Urinary bladder (tissue), 4 donors: ENCODE measurements around the gene KCND3. TPM values are rescaled to one million over a fixed set of nuclear protein-coding genes. Genes with fewer than 3 reads are reported as not detected.

Experiments used
- DNase-seq: peaks from one replicate; pipeline ENCODE4 v3.0.0-alpha.2; 2015; ENCODE audit errors: extremely low spot score
- H3K27ac ChIP-seq: one replicate; pipeline ENCODE4 v1.5.1; 2013; ENCODE audit warnings: low read depth, mild to moderate bottlenecking, moderate library complexity
- H3K36me3 ChIP-seq: one replicate; pipeline ENCODE4 v1.6.1; 2013; ENCODE audit warnings: mild to moderate bottlenecking, moderate library complexity; ENCODE audit not compliant: insufficient read depth
- H3K4me1 ChIP-seq: one replicate; pipeline ENCODE4 v1.6.1; 2013; ENCODE audit warnings: mild to moderate bottlenecking, moderate library complexity; ENCODE audit not compliant: insufficient read depth
- H3K4me3 ChIP-seq: one replicate; pipeline ENCODE4 v1.5.1; 2013; ENCODE audit warnings: low read depth, low read length
- WGBS: extraction: QIAGEN DNeasy Blood & Tissue Kit; methylation state at CpG from one replicate; pipeline ENCODE4 v1.1.7; 2013; 5-methylcytosine and 5-hydroxymethylcytosine counted together
- polyA plus RNA-seq: library from polyadenylated mRNA; stranded (reverse); fragments of 200-250 nt; gene quantifications from one replicate; pipeline ENCODE4 v1.2.3, GENCODE V29; 2013
- total RNA-seq: library from RNA; depleted of rRNA; stranded (reverse); fragments of >200 nt; gene quantifications from one replicate; pipeline ENCODE4 v1.2.3, GENCODE V29; 2014
- donor health status: healthy with polysubstance abuse.
- donor health status: healthy.

Gene KCND3
- total and polyA plus RNA-seq, 2 donors = 5.4 to 10.0 TPM

- no peak for DNase-seq
These were observed 13.0 kb upstream of the KCND3 start for GRCh38 chr1:112002514-112002913.

GRCh38 chr1:112001436-112001835 lies 12.0 kb upstream of the KCND3 start:
- Histone ChIP-seq H3K36me3 (no peaks in the 10 kb centered on the region), H3K4me1 (no peaks in the 10 kb centered on the region), H3K4me3 (no peak overlapping the region), H3K27ac (no peak overlapping the region)
- DNase-seq = no peak
- 65% methylated on average over 2 of the region's 2 CpGs for WGBS

More at GRCh38 chr1:112002514-112002913, 13.0 kb upstream of the KCND3 start:
- Histone ChIP-seq H3K27ac (no peak overlapping the region), H3K36me3 (no peaks in the 10 kb centered on the region), H3K4me1 (no peaks in the 10 kb centered on the region), H3K4me3 (no peak overlapping the region)
- WGBS = 75% methylated on average over 4 of the region's 4 CpGs

- 22% methylated on average over 1 of the region's 1 CpG for WGBS
- Histone ChIP-seq H3K36me3 (no peaks in the 10 kb centered on the region), H3K4me3 (no peak overlapping the region), H3K27ac (no peak overlapping the region), H3K4me1 (no peaks in the 10 kb centered on the region)
- DNase-seq = no peak
These were observed 10.6 kb upstream of the KCND3 start for GRCh38 chr1:112000048-112000447.

- H3K27ac ChIP-seq = no peak overlapping the region
- no peak for DNase-seq
- no peaks in the 10 kb centered on the region for H3K4me1 ChIP-seq
- no peak overlapping the region for H3K4me3 ChIP-seq
- H3K36me3 ChIP-seq = no peaks in the 10 kb centered on the region
These were observed 8.9 kb upstream of the KCND3 start for GRCh38 chr1:111998332-111998731.

DNA sequence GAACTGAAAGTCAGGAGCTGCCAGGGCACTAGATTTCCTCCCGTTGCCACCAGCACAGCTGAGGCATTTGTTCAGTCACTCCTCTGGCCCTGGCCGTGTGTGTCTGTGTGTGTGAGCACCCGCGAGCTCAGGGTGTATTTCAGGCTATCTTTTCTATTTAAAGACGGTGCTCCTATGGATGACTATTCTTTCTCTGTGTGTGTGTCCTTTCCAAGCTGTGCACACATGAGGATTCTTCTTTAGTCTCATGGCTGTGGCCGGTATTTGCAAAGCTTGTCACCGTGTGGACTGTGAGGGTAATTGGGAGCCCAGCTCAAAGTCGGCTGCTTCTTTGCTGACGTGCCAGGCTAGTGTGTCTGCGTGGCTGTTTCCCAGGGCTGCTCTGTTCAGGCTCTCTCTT lies 3.0 kb upstream of the KCND3 start:
- 68% methylated on average over 10 of the region's 10 CpGs for WGBS
- Histone ChIP-seq H3K4me3 (no peak overlapping the region), H3K27ac (no peak overlapping the region), H3K4me1 (no peaks in the 10 kb centered on the region), H3K36me3 (no peaks in the 10 kb centered on the region)
- DNase-seq = no peak

- H3K4me3 ChIP-seq = peak overlapping the region; percentile 61
- no peaks in the 10 kb centered on the region for H3K36me3 ChIP-seq
- no peaks in the 10 kb centered on the region for H3K4me1 ChIP-seq
- WGBS = under 1% methylated on average over 37 of the region's 37 CpGs
- no peak overlapping the region for H3K27ac ChIP-seq
- peak; percentile 43 for DNase-seq
These were observed 1.6 kb upstream of the KCND3 start for GRCh38 chr1:111990878-111991718.

GRCh38 chr1:111990026-111990877 lies 784 bp upstream of the KCND3 start:
- no peak overlapping the region for H3K27ac ChIP-seq
- H3K4me3 ChIP-seq = peak overlapping the region; percentile 61
- DNase-seq = no peak
- H3K4me1 ChIP-seq = no peaks in the 10 kb centered on the region
- H3K36me3 ChIP-seq = no peaks in the 10 kb centered on the region
- under 1% methylated on average over 72 of the region's 72 CpGs for WGBS

GRCh38 chr1:111988743-111989453 lies 570 bp downstream of the KCND3 start:
- WGBS = 2% methylated on average over 51 of the region's 51 CpGs
- Histone ChIP-seq H3K36me3 (no peaks in the 10 kb centered on the region), H3K27ac (no peak overlapping the region), H3K4me3 (peak overlapping the region; percentile 61), H3K4me1 (no peaks in the 10 kb centered on the region)
- DNase-seq = no peak

GRCh38 chr1:111988377-111988742 lies 1.1 kb downstream of the KCND3 start:
- H3K4me3 ChIP-seq = no peak overlapping the region
- WGBS = 22% methylated on average over 8 of the region's 8 CpGs

GRCh38 chr1:111987502-111987901 lies 2.0 kb downstream of the KCND3 start:
- no peaks in the 10 kb centered on the region for H3K4me1 ChIP-seq
- no peak overlapping the region for H3K4me3 ChIP-seq
- H3K27ac ChIP-seq = no peak overlapping the region
- no peaks in the 10 kb centered on the region for H3K36me3 ChIP-seq
- 61% methylated on average over 4 of the region's 4 CpGs for WGBS
- no peak for DNase-seq

More at GRCh38 chr1:111988377-111988742, 1.1 kb downstream of the KCND3 start:
- Histone ChIP-seq H3K27ac (no peak overlapping the region), H3K4me1 (no peaks in the 10 kb centered on the region), H3K36me3 (no peaks in the 10 kb centered on the region)
- no peak for DNase-seq

GRCh38 chr1:111983500-111983899 lies 6.0 kb downstream of the KCND3 start:
- H3K4me3 ChIP-seq = no peak overlapping the region
- 89% methylated on average over 8 of the region's 8 CpGs for WGBS
- peaks cover 2% of the 10 kb centered on the region for H3K36me3 ChIP-seq
- DNase-seq = no peak
- H3K27ac ChIP-seq = no peak overlapping the region
- H3K4me1 ChIP-seq = no peaks in the 10 kb centered on the region

DNA sequence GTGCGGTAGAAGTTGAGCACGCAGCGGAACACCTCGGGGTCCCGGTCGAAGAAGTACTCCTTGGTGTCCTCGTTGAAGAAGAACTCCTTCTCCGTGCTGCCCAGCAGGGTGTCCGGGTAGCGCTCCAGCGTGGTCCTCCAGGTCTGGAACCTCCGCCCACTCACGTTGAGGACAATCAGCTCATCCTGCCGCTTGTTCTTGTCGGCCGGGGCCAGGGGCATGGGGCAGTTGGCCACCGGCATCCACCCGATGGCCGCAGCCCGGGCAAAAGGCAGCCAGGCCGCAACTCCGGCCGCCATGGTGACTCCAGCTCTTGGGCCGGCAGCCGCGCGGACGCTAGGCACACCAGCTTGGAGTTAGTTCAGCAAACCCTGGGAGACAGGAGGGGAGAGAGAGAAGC lies 7.0 kb downstream of the KCND3 start:
- no peak overlapping the region for H3K4me3 ChIP-seq
- no peaks in the 10 kb centered on the region for H3K4me1 ChIP-seq
- 96% methylated on average over 28 of the region's 28 CpGs for WGBS
- peaks cover 2% of the 10 kb centered on the region for H3K36me3 ChIP-seq
- H3K27ac ChIP-seq = no peak overlapping the region
- DNase-seq = no peak

DNA sequence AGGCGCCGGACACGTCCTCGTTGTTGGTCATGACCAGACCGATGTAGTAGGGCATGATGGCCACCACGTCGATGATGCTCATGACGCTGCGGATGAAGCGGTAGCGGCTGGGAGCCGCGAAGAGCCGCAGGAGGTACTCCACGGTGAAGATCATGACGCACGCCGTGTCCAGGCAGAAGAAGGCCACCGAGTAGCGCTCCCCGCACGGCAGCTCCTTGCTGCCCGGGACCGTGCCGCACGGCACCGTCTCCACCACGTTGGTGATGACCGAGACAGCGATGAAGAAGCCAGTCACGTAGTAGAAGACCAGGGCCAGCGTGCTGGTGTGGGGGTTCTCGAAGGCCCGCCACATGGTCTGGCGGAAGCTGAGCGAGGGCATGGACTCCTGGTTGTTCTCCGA lies 7.6 kb downstream of the KCND3 start:
- Histone ChIP-seq H3K36me3 (peaks cover 2% of the 10 kb centered on the region), H3K4me3 (no peak overlapping the region), H3K4me1 (no peaks in the 10 kb centered on the region), H3K27ac (no peak overlapping the region)
- DNase-seq = no peak
- WGBS = 97% methylated on average over 37 of the region's 37 CpGs
